Raji (cell line): ENCODE measurements around the gene OBI1.

Experiments used
- POLR2A ChIP-seq: IDR thresholded peaks from 2 replicates; pipeline ENCODE4 v1.6.1; 2011; ENCODE audit warnings: low read depth, low read length, control low read depth; ENCODE audit not compliant: insufficient read depth

OBI1 gene

DNA sequence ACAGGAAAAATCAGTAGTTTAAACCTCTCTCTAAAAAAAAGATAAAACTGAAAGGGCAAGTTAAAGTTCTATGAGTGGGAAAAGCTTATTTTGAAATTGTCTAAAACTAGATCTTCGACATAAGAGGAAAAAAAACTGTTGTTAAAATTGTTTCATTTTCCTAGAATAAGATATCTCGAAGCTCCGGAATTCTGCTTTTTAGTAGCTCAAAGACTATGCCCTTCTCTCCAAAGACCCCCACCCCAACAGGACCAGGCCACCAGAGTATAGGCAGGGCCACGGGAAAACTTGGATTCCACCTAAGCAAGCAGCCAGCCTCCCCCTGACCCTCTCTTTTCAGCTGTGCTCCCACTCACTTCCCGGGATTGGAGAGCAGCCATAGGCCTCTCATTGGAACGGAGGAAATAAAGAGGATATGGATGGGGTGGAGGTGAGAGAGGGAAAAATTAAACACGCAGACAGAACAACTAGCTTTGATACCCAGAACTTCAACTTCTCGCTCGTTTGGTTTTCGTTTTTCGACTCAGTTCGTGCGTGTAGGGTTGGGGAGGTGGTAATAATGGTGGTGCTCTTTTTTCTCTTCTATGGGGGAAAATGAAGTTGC, 58.6 kb downstream of the OBI1 start:
- TF ChIP-seq POLR2A: no peak

DNA sequence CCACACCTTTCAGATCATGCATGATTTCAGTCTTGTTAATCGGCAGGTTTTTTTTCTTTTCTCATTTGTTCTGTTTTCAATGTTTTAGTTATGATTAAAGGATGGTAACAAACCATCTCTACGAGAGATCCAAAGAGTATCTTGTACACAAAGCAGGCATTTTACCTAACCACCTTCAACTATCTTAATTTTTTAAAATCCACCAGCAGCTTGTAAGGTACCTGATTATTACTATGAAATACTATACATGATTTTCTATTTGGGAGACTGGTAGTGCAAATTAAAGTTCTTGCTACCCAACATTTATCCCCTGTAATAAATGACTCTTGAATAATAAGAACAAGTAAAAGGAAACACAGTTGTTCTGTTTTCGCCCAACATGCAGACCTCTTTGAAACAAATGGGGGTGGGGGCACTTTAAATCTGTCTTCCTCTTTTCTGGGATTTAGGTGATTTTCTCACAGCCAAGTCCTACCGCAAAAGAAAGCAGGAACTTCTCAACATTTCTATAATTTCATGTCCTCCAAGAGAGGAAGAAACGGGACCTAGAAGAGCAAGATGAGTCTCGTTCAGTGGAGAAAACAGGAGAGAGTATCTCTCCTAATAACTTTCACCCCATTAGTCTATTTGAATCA, 59.2 kb downstream of the OBI1 start:
- no peak for TF ChIP-seq POLR2A

DNA sequence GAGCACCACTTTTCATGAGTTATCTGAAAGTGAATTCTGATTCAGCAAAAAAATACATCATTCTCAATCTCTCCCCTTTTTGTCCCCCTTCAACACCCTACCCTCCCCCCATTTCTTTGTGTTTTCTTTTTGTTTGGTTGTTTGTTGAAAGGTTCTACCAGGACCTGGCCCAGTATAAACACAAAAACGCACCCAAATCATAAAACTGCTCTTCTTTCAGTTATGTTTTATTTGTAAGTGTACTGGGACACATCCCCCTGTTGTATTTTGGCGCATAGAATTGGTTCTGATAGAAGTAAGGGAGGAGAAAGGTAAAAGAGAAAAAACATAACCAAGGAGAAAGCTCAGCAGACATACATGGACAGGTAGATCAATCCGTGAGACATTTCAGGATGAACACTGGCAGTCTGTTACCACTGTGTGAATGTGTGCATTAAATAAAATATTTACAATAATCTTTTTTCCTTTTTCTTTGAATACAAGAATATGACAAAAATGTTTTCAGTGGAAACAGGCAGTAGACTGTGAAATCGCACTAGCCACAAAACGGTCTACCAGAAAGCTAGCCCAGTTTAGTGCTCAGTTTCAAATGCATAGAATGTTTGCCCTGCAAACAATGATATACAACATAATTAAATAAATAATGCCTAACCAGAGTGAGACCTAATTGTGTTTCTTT, 59.9 kb downstream of the OBI1 start:
- no peak for TF ChIP-seq POLR2A

DNA sequence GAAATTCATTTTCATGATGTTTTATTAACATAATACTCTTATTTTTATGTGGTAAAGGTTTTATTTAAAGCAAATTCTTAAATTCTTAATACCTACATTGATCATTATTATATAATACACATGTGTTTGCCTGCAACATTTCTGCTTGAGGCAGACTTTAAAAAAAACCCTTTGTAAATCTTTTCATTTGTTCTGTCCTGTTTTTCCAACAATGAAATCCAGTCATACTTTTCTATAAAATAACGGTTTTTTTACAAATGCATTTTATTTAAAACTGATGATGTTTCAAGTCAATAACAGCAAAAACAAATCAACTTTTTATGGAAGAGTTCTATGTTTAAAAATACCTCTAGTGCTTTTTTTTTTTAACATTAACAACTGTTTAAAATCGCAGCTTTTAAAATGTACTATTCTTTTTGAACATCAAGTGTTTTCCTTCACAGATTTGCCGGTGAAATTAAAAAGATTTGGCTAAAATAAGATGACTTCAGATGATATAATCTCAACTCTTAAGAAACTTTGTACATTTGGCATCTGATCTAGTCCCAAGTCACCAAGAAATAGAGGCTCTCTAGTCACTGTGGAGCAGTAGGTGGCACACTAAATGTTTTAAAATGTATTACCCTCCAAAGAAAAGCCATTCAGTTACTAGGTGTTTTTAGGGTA, 60.7 kb downstream of the OBI1 start:
- TF ChIP-seq POLR2A: no peak

DNA sequence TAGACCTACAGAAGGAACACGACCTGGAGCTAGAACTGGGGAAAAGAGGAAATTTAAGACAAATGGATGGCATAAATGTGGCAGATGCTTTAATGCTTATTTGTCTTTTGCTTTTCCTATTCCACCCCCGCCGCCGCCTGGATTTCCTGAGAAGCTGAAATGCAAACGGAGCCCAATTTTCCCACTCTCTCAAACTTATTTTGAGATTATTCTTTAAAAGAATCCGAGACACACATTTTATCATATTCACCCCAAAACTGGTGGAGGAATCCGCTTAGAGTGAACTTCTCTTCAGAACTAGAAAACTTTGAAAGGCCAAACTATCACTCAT, 61.4 kb downstream of the OBI1 start:
- TF ChIP-seq POLR2A: no peak

DNA sequence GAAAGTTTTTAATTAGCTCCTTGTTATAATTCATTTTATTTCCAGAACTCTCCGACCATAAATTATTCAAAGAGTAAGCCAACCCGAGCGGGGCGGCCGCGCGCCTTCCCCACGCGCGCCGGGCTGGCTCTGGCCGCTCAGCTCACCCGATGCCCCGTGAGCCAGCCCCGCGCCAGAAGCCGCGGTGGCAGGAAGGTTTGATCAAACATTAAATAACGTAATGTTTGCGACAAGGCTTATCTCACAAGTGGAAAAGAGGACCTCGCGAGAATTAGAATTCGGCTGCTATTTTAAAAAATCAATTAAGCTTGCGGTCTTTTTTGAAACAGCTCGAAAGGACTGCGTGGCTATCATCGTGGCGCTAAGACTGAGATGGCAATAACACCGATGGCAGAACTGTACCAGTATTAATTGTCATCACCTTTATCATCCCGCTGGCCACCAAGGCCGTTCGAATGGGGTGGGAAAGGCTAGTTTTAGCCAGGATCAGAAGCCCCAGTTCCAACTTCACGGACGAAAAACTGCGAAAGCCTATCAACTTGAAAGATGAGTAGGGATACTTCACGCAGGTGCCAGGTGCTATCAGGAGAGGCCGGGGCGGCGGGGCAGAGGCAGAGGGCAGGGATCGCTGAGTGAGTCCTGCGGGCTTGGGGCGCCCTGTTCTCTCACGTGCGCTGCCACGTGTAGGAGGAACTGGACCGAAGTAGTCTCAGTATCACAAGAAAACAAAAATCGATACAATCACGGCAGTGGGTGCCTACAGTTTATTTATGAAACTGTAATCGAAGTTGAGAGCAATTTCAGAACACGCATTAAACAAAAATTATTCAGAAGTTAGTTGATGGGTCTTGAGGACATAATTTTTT, 62.0 kb downstream of the OBI1 start:
- no peak for TF ChIP-seq POLR2A

DNA sequence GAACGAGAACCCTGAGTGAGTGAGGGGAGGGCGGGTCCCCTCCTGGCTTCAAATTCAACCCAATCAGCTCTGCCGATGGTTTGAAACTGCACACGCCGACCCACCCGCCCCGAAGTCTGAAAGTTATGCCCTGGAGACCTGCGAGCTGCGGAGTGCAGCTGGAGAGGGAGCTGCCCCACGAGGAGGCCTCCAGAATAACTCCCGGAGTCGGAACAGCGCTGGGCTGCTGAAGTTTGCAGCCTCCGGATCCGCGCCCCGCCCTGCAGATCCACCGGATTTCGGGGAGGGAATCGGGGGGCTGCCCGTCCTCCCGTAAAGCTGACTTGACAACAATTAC, 62.6 kb downstream of the OBI1 start:
- no peak for TF ChIP-seq POLR2A

DNA sequence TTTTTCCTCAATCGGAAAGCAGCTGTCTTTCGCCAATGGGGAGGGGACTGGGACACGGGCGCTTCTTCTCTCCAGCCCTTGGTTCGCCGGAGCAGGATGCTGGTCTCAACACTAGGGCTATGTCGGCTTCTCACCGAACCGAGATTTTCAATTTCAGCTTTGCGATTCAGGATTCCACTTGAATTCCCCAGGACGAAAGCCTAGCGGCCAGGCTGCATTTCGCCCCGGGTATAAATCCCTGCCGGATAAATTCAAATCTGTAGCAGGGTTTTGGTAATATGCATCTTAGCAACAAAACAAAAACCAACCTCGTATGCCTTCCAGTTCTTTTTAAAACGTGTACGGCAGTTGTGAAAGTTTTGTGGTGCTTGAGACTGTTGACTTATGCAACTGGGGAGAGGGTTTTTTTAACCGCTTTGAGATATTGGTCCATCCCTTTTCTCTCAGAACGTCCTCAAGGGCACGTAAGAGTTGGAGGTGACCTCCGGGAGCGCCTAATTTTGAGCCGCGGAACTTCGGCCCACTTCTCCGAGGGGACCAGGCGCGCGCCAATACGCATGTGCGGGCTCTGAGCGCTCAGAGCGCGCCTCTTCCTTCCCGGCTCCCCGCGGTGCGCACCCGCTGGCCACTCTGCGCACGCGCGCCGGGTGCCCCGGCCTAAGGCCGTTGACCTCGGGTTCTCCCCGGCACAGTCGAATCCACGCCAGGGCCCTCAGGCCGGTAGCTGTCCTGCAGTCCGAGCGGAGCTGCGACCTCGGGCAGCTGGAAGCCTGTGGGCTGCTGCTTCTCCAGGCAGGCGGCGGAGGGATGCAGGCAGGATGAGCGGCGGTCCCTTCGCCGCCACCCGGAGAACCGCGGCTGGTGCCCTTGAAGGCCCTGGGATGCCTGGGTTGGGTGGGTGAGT, 63.2 kb downstream of the OBI1 start:
- no peak for TF ChIP-seq POLR2A

DNA sequence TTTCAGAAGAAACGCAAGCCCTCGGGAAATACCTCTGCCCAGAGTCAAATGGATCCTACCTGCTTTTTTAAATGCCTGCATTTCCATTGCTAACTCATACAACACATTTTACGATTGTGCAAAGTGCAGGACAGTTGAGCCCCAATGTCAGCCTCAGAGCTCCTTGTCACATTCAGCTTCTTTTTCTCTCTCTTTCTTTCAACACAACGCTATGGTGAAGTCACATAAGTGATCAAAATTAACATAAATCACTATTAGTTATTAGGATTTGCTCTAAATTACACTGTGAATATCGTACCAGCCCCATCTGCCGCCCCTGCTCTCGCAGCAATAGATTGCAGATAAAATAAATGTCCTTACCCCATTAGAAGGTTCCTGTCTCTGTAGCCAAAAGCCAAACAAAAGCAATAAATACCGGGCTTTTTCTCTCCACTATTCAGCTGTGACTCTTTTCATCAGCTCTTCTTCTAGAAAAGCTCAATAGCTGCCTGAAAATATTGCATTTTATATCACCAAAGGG, 64.4 kb downstream of the OBI1 start:
- TF ChIP-seq POLR2A: no peak

DNA sequence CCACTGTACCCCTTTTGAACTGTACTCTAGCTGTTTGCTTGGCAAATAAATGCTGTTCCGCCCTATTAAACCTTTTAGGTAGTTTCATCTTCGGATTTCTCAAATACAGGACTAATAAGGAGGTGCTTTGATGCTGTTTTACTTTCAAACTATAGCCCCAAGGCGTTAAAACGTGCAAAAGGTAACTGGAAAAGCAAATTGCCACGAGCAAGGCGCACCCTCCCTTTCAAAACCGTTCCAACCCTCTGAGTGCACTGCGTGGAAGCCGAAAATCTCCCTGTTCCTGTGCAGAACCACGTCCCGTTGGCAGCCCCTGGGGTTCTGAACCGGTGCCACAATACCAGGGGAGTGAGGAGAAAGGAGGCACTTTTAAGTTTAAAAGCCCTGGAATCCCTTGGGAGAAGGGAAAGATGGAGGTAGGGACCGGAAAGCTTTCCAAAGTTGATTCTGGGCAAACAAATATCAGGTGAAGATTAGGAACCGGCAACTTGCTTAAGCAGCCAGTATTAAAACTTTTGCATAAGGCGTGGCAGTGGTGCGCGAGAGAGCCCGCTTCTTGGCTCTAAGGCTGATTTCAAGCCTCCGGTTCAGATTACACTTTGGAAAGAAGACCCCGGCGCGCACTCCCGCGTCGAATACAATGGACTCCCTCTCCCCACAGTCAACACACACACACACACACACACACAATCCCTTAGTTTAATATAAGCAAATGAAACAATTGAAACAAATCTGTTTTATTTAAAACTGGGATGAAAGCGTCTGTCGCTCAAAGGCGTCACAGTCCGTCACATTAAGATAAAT, 65.1 kb downstream of the OBI1 start:
- TF ChIP-seq POLR2A: no peak

DNA sequence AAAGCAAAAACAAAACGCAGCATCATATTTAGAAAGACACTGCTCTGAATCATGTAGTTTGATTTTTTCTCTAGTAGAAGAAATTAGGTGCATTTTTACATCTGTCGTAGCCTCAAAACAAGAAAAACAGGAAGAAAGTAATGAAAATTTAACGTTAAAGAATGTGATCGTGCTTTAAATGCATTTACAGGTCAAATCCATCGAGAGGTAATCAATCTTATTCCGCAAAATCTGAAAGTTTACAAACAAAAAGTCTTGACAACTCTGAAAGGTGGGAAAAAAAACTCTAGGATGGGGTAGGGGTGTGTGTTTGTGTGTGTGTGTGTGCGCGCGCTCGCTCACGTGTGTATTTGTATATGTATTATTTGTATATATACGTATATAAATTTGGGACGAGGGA, 65.8 kb downstream of the OBI1 start:
- no peak for TF ChIP-seq POLR2A

DNA sequence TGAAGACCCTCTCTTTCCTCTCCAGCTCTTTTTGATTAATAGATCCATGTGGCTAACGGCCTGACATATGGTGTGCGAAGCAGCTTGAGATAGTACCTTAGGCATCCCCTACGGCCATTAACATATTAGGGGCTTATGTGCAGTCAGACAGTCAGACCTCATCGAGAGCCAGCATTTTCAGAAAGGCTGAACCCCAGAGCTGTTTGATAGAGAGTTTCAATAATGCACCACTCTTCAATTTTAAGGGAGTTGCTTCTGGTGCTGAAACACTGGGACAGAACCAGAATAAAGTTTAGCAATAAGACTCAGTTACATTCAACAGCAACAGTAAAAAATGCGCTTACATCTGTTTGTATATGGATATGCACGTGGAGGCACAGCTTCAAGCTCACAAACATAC, 66.4 kb downstream of the OBI1 start:
- no peak for TF ChIP-seq POLR2A

DNA sequence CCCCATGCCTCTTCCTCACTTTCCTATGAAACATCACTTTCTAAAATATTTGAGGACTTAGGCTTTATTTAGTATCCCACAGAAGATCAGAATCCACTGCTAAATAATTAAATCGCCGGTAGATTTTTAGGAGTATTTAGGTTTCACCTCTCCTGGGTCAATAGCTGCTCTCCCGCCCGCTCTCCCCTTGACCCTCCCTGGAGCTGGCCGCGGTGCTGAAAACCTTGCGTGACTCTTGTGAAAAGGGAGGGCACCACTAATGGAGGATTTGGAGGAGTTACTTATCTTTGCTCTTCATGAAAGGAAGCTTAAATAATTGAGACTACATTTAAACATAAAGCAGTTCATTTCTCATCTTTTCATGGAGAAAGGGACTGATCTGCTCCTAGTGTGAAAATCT, 69.7 kb downstream of the OBI1 start:
- no peak for TF ChIP-seq POLR2A
